ENCODE data around the gene SULT1E1.

The SULT1E1 gene

DNA sequence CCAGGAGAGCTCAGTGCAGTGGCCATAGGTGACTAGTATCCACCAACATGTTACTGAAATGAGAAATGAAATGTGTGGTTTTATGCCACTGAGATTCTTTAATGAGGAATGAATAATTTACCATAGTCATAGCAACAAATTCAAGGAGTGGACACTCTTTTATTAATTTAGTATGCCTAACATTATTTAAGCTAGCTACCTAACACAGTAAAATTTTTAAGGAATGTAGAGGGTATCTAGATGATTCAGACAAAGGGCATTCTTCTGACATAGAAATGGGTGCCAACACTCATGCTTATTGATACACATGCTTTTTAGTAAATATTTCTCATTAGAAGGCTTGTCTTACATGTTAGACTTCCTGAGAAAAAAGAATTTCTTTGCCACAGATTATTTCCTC, 66.2 kb downstream of the SULT1E1 start:
- no peak for DNase-seq (ENCODE audit: low spot score)

Measured in SW480 (cell line).